Suprapubic skin (tissue), 4 donors: ENCODE data around the gene WDR27. TPM values are rescaled to one million over a fixed set of nuclear protein-coding genes. Genes with fewer than 3 reads are reported as not detected.

ENCODE experiments used
- DNase-seq, 2 donors: peaks; one replicate each; pipeline ENCODE4 v3.0.0-alpha.2; 2019; ENCODE audit warnings: low spot score in 2 of 2
- H3K27ac ChIP-seq: fragments of 200-600 bp; sonication (generic); one replicate; pipeline ENCODE4 v1.5.1; 2019
- H3K27me3 ChIP-seq: fragments of 200-600 bp; sonication (generic); one replicate; pipeline ENCODE4 v1.5.1; 2019
- H3K36me3 ChIP-seq: fragments of 200-600 bp; sonication (generic); one replicate; pipeline ENCODE4 v1.5.1; 2019
- H3K4me1 ChIP-seq: fragments of 200-600 bp; sonication (generic); one replicate; pipeline ENCODE4 v1.5.1; 2019
- H3K4me3 ChIP-seq: fragments of 200-600 bp; sonication (generic); one replicate; pipeline ENCODE4 v1.5.1; 2019; ENCODE audit warnings: mild to moderate bottlenecking
- H3K9me3 ChIP-seq: fragments of 200-600 bp; sonication (generic); one replicate; pipeline ENCODE4 v1.5.1; 2019
- CTCF ChIP-seq, 2 donors: fragments of 200-600 bp in 1 of 2; fragments of 450-650 bp in 1 of 2; sonication (generic) in 1 of 2; IDR thresholded peaks; one replicate each; pipeline ENCODE4 v1.5.1; 2016 to 2019; ENCODE audit warnings: antibody characterized with exemption in 2 of 2, mild to moderate bottlenecking in 1 of 2, moderate library complexity in 1 of 2
- EP300 ChIP-seq: sonication (generic); formaldehyde crosslinking; IDR thresholded peaks from one replicate; pipeline ENCODE4 v1.6.1; 2017; ENCODE audit warnings: antibody characterized with exemption
- POLR2A ChIP-seq, 2 donors: fragments of 450-650 bp; IDR thresholded peaks; one replicate each; pipeline ENCODE4 v1.6.1; 2017; ENCODE audit warnings: antibody characterized with exemption in 2 of 2, mild to moderate bottlenecking in 2 of 2, moderate library complexity in 2 of 2
- POLR2AphosphoS5 ChIP-seq, 3 donors: sonication (generic); formaldehyde crosslinking; IDR thresholded peaks; one replicate each; pipeline ENCODE4 v1.6.1; 2017; ENCODE audit warnings: antibody characterized with exemption in 3 of 3
- WGBS: methylation state at CpG from one replicate; pipeline ENCODE4 v1.1.5; 2018; 5-methylcytosine and 5-hydroxymethylcytosine counted together
- total RNA-seq, 4 donors: library from RNA; depleted of rRNA; stranded (reverse); fragments of >200 nt; gene quantifications; one replicate each; pipeline ENCODE4 v1.1.0, GENCODE V29; 2016

WDR27 gene
- total RNA-seq, 4 donors from 2014 or later, result 17.3 to 59.4 (median 26.6) TPM

GRCh38 chr6:169416249-169416648, 285.6 kb downstream of the WDR27 start:
- WGBS, result 46% methylated on average over 3 of the region's 3 CpGs
- peak in 2 of 3 donors; percentile 55 to 80 for TF ChIP-seq POLR2AphosphoS5 (IDR thresholded peaks at IDR 0.05)
- no peak for TF ChIP-seq POLR2A (IDR thresholded peaks at IDR 0.05)
- Histone ChIP-seq H3K9me3 (peaks cover 6% of the 10 kb centered on the region), H3K36me3 (no peaks in the 10 kb centered on the region), H3K4me3 (no peak overlapping the region), H3K27ac (peak overlapping the region; percentile 80), H3K27me3 (no peaks in the 10 kb centered on the region), H3K4me1 (no peaks in the 10 kb centered on the region)
- DNase-seq, result no peak

GRCh38 chr6:169415179-169415578, 286.6 kb downstream of the WDR27 start:
- no peaks in the 10 kb centered on the region for H3K4me1 ChIP-seq
- no peak overlapping the region for H3K4me3 ChIP-seq
- peaks cover 6% of the 10 kb centered on the region for H3K9me3 ChIP-seq
- WGBS, result 92% methylated on average over 4 of the region's 4 CpGs
- H3K36me3 ChIP-seq, result no peaks in the 10 kb centered on the region
- no peak for DNase-seq
- no peak for TF ChIP-seq POLR2A (IDR thresholded peaks at IDR 0.05)
- TF ChIP-seq POLR2AphosphoS5 (IDR thresholded peaks at IDR 0.05), result no peak
- no peak for TF ChIP-seq EP300
- TF ChIP-seq CTCF (IDR thresholded peaks at IDR 0.05), result no peak
- no peaks in the 10 kb centered on the region for H3K27me3 ChIP-seq
- no peak overlapping the region for H3K27ac ChIP-seq

GRCh38 chr6:169411722-169412121, 290.1 kb downstream of the WDR27 start:
- H3K36me3 ChIP-seq, result no peaks in the 10 kb centered on the region
- 84% methylated on average over 5 of the region's 5 CpGs for WGBS
- DNase-seq, result no peak
- peaks cover 9% of the 10 kb centered on the region for H3K4me1 ChIP-seq
- H3K27me3 ChIP-seq, result no peaks in the 10 kb centered on the region
- peaks cover 6% of the 10 kb centered on the region for H3K9me3 ChIP-seq
- TF ChIP-seq CTCF (IDR thresholded peaks at IDR 0.05) (no peak), POLR2A (IDR thresholded peaks at IDR 0.05) (no peak), POLR2AphosphoS5 (IDR thresholded peaks at IDR 0.05) (no peak), EP300 (no peak)
- H3K27ac ChIP-seq, result no peak overlapping the region
- no peak overlapping the region for H3K4me3 ChIP-seq

- 100% methylated on average over 4 of the region's 9 CpGs for WGBS
- Histone ChIP-seq H3K36me3 (no peaks in the 10 kb centered on the region), H3K4me3 (no peak overlapping the region), H3K27ac (no peak overlapping the region), H3K4me1 (peaks cover 9% of the 10 kb centered on the region), H3K9me3 (peaks cover 6% of the 10 kb centered on the region), H3K27me3 (no peaks in the 10 kb centered on the region)
- no peak for DNase-seq
- no peak for TF ChIP-seq EP300
- TF ChIP-seq POLR2A (IDR thresholded peaks at IDR 0.05), result no peak
- TF ChIP-seq CTCF (IDR thresholded peaks at IDR 0.05), result no peak
- no peak for TF ChIP-seq POLR2AphosphoS5 (IDR thresholded peaks at IDR 0.05)
Measured at GRCh38 chr6:169411296-169411695, 290.5 kb downstream of the WDR27 start.

- Histone ChIP-seq H3K36me3 (no peaks in the 10 kb centered on the region), H3K4me1 (peaks cover 9% of the 10 kb centered on the region), H3K27me3 (no peaks in the 10 kb centered on the region), H3K4me3 (no peak overlapping the region), H3K9me3 (peaks cover under 1% of the 10 kb centered on the region), H3K27ac (no peak overlapping the region)
- no peak for DNase-seq
- WGBS, result 81% methylated on average over 4 of the region's 4 CpGs
- TF ChIP-seq EP300 (no peak), CTCF (IDR thresholded peaks at IDR 0.05) (no peak), POLR2AphosphoS5 (IDR thresholded peaks at IDR 0.05) (no peak), POLR2A (IDR thresholded peaks at IDR 0.05) (no peak)
Measured at GRCh38 chr6:169409742-169410312, 292.0 kb downstream of the WDR27 start.

- H3K36me3 ChIP-seq, result no peaks in the 10 kb centered on the region
- peaks cover 9% of the 10 kb centered on the region for H3K4me1 ChIP-seq
- H3K27ac ChIP-seq, result peak overlapping the region; percentile 49
- H3K4me3 ChIP-seq, result no peak overlapping the region
- no peak for DNase-seq
- no peaks in the 10 kb centered on the region for H3K9me3 ChIP-seq
- no peaks in the 10 kb centered on the region for H3K27me3 ChIP-seq
- WGBS, result 37% methylated on average over 5 of the region's 5 CpGs
- TF ChIP-seq CTCF (IDR thresholded peaks at IDR 0.05), result no peak
- no peak for TF ChIP-seq EP300
- no peak for TF ChIP-seq POLR2AphosphoS5 (IDR thresholded peaks at IDR 0.05)
- no peak for TF ChIP-seq POLR2A (IDR thresholded peaks at IDR 0.05)
Measured at GRCh38 chr6:169407325-169407724, 294.5 kb downstream of the WDR27 start.
